ENCODE results near the gene ORAI1.
"Not testable (repeated sequence)": the region's sequence is repeated elsewhere in the genome, so short reads cannot be mapped to it uniquely, and the experiment has no call there.

ORAI1 gene

GRCh38 chr12:121626087-121626852 lies at the start of gene ORAI1:
TSS of gene ORAI1 (plus strand) at chr12:121626530.
- ATAC-seq, result peak; percentile 62 to 65

GRCh38 chr12:121576851-121577391 lies 49.4 kb upstream of the ORAI1 start:
- no peak for ATAC-seq

- no peak for ATAC-seq
These were observed 48.7 kb upstream of the ORAI1 start for GRCh38 chr12:121577443-121578180.

- ATAC-seq, result peak in 1 of 2 donors; percentile 2
These were observed 47.8 kb upstream of the ORAI1 start for GRCh38 chr12:121578230-121579189.

DNA sequence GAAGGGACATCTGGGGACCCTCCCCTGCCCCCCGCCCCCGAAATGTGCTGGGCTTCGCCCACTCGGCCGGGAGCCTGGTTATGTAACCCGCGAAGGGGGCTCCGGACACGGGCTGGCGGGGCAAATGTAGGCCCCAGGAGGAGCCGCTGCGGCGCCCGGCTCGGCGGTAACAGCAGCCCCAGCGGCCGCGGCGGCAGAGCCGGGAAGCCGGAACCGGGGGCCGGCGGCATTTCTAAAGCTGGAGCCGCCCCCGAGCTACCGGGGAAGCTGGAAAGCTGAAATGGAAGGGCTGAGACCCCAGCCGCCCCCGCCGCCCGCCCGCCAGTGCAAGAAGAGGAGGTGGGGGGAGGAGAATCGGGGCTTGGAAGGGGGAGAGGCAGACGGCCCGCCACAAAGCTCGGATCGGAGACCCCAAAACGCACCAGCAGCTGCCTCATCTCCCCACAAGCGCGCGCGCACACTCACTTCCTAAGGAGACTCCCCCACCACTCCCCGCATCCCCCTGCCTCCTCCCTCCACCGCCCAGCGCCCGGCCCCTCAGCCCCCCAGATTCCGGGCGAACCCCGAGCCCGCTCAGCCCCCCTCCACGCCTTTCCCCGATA lies 47.0 kb upstream of the ORAI1 start:
- peak in 1 of 2 donors; percentile 15 for ATAC-seq

GRCh38 chr12:121579981-121580868 lies 46.1 kb upstream of the ORAI1 start:
- ATAC-seq, result peak; percentile 53 to 61

GRCh38 chr12:121580959-121581685 lies 45.2 kb upstream of the ORAI1 start, which contains the start of gene KDM2B:
TSS of gene KDM2B (minus strand) at chr12:121581023. CDS start at chr12:121580911, 112 bp downstream.
- peak in 1 of 2 donors; percentile 11 for ATAC-seq

GRCh38 chr12:121581686-121582429 lies 44.5 kb upstream of the ORAI1 start:
- ATAC-seq, result peak in 1 of 2 donors; percentile 18

DNA sequence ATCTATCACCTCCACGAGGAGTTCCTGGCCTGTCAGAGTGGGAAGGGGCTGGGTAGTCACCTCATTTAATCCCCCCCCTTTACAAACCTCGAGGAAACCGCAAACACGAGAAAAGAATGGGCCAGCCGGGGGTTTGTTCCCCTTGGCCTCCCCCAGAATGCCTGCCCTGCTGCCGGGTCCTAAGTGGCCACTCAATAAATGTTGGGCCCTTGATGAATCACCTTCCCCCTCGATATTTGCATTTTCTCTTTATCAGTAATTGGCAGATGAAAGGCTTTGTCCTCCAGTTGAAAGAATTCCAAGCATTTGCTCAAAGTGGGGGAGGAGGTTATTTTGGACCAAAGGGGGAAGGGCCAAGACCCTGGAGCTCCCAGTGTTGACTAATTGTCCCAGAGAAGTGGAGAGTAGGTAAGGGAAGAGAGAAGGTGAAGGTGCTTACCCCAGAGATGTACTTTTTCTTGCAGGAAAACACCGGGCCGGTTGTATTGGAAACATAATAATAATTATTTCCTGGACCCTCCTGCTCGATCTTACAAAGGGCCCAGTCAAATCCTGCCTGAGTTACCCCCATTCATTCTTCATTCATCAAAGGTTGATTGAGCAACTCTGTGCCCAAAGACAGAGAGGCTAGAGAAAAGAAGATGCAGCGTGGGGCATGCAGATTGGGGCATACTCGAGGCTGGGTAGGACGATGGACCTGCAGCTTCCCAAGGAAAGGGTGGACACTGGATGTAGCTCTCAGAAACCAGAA lies 43.6 kb upstream of the ORAI1 start:
- no peak for ATAC-seq

GRCh38 chr12:121583334-121583661 lies 43.0 kb upstream of the ORAI1 start:
- ATAC-seq, result not testable (repeated sequence)

- not testable (repeated sequence) for ATAC-seq
These were observed 41.4 kb upstream of the ORAI1 start for GRCh38 chr12:121584885-121585284.

DNA sequence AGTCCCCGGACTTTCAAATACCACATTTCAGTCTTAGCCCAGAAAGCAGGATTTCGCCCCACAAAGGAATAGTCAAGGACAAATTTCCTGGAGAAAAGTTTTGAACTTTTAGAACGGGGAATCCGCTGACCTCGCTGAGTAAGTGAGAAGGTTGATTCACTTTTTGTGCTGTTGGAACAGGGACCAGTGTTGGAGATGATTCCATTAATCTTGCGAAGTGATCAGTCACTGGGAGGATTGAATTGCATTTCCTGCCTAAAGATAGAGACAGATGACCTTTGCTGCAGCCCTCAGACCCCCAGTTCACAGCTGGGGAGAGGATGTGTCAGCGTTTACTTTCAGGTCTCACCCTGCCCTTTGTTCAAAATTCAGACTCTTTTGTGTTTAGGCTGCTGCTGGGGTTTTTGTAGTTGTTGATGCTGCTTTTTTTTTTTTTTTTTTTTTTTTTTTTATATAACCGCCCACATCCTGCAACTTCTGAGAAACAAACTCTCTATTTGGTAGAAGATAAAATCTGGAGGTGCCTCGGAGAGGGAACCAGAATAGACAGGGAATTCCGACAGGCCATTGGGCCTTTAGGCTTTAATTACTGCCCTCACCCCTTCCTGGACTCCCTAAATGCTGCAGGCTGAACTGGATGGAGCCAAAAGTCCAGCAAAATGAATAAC lies 35.7 kb upstream of the ORAI1 start:
- peak; percentile 85 to 86 for ATAC-seq

- no peak for ATAC-seq
These were observed 34.0 kb upstream of the ORAI1 start for GRCh38 chr12:121592320-121592719.

- no peak for ATAC-seq
These were observed 30.8 kb upstream of the ORAI1 start for GRCh38 chr12:121595520-121595919.

DNA sequence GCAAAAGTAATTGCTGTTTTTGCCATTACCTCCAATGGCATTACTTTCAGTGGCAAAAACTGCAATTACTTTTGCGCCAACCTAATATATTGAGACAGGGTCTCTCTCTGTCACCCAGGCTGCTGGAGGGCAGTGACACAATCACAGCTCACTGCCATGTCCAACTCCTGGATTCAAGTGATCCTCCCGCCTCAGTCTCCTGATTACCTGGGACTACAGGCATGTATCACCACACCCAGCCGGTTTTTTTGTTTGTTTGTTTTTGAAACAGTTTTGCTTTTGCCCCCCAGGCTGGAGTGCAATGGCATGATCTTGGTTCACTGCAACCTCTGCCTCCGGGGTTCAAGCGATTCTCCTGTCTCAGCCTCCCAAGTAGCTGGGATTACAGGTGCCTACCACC lies 29.8 kb upstream of the ORAI1 start:
- ATAC-seq, result no peak

- ATAC-seq, result no peak
These were observed 25.5 kb upstream of the ORAI1 start for GRCh38 chr12:121600702-121601336.

GRCh38 chr12:121602766-121603165 lies 23.6 kb upstream of the ORAI1 start:
- ATAC-seq, result no peak

GRCh38 chr12:121603581-121603980 lies 22.7 kb upstream of the ORAI1 start:
- ATAC-seq, result no peak
